ENCODE measurements around the gene TMEM143. TPM values are rescaled to one million over a fixed set of nuclear protein-coding genes. Genes with fewer than 3 reads are reported as not detected.

The TMEM143 gene
- total and polyA plus RNA-seq, 2 of the 8 experiments (the other 6 are each of a cell fraction or from before 2014, with no cell fraction given) = 14.2 to 19.1 TPM

DNA sequence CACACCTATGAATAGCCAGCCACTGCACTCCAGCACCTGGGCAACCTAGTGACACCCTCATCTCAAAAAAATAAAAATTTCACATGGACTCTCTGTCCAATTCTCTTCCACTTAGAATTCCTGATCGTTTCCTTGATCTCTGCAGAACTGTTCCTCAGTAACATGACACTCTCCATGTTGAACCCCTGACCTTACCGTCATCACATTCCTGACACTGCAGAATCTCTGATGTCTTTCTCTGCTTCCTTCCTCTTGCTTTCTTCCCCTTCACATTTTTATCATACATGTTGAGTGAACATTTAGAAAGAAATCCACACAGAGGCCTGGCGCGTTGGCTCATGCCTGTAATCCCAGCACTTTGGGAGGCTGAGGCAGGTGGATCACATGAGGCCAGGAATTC is 78.8 kb downstream of the TMEM143 start:
- Histone ChIP-seq H3K4me2 (ENCODE audit: insufficient read depth in 1 of 2, low read depth in 2 of 2, low read length in 2 of 2) (no peak overlapping the region), H3K79me1 (ENCODE audit: low read depth, low read length) (no peaks in the 10 kb centered on the region), H3K14ac (ENCODE audit: insufficient read length) (no peak overlapping the region), H3K4me1 (replicated peaks in 1 of 4; ENCODE audit: control insufficient read depth in 3 of 4, insufficient read depth in 4 of 4, low read length in 3 of 4) (peaks cover 0 to 3% (median 0%) of the 10 kb centered on the region in 4 experiments; a peak in 2 of 7 replicates), H2AK5ac (ENCODE audit: low read depth, low read length) (no peak overlapping the region), H3K23me2 (ENCODE audit: low read depth, low read length) (no peaks in the 10 kb centered on the region), H3K23ac (ENCODE audit: insufficient read length) (no peak overlapping the region), H3K79me2 (ENCODE audit: control insufficient read depth in 1 of 2, insufficient read depth in 2 of 2, low read length in 2 of 2) (no peaks in the 10 kb centered on the region), H4K20me1 (replicated peaks in 1 of 2; ENCODE audit: control insufficient read depth in 1 of 2, insufficient read depth in 2 of 2, low read length in 2 of 2) (peaks cover 0 to 3% of the 10 kb centered on the region in 2 experiments), H2BK5ac (ENCODE audit: low read depth, low read length) (no peak overlapping the region), H3K18ac (ENCODE audit: extremely low read depth, low read length) (no peak overlapping the region), H4K5ac (ENCODE audit: insufficient read length, low read depth, low read length) (no peak overlapping the region), H4K91ac (replicated peaks; ENCODE audit: insufficient read length, low read length) (no peak overlapping the region), H3K36me3 (ENCODE audit: control insufficient read depth in 2 of 4, insufficient read depth in 4 of 4, low read length in 3 of 4) (peaks cover 26 to 69% (median 55%) of the 10 kb centered on the region in 4 experiments), H3K4me3 (ENCODE audit: extremely low read depth in 1 of 4, insufficient read depth in 2 of 4, low read depth in 3 of 4, low read length in 4 of 4) (no peak overlapping the region), H2AFZ (ENCODE audit: low read length) (no peak overlapping the region), H3K27ac (ENCODE audit: low read depth, low read length) (no peak overlapping the region), H2BK120ac (replicated peaks; ENCODE audit: low read depth, low read length) (no peak overlapping the region), H4K8ac (ENCODE audit: extremely low read depth, insufficient read depth, low read length) (no peak overlapping the region), H2BK12ac (ENCODE audit: low read depth, low read length) (no peak overlapping the region), H2BK15ac (ENCODE audit: low read length) (no peak overlapping the region), H3K9ac (replicated peaks in 1 of 4; ENCODE audit: extremely low read depth in 1 of 4, low read depth in 3 of 4, low read length in 3 of 4) (no peak overlapping the region), H2BK20ac (ENCODE audit: low read length) (no peak overlapping the region), H3K4ac (replicated peaks; ENCODE audit: insufficient read length, low read depth, low read length) (no peak overlapping the region), H3K27me3 (replicated peaks in 1 of 4; ENCODE audit: control insufficient read depth in 3 of 4, extremely low read depth in 1 of 4, insufficient read depth in 3 of 4, low read length in 3 of 4) (no peaks in the 10 kb centered on the region), H3K9me3 (ENCODE audit: insufficient read depth in 2 of 2, low read depth in 1 of 2, low read length in 1 of 2) (peaks cover 0 to 4% of the 10 kb centered on the region in 2 experiments; a peak in 1 of 4 replicates), H3K56ac (replicated peaks; ENCODE audit: insufficient read length, low read depth, low read length) (no peak overlapping the region)
- 95% methylated on average over 4 of the region's 4 CpGs; no CpG with 5 or more reads in 1 of the 2 experiments for WGBS, 2 experiments (ENCODE audit: extremely low coverage in 1 of 2, insufficient coverage in 1 of 2, insufficient read length in 1 of 2, insufficient replicate concordance in 2 of 2, low coverage in 1 of 2, low lambda C conversion rate in 2 of 2, missing lambda C conversion rate in 1 of 2)
- no peak for DNase-seq (ENCODE audit: low read depth in 1 of 2, low spot score in 2 of 2)
- no peak for TF ChIP-seq KDM1A (IDR thresholded peaks at IDR 0.05; ENCODE audit: borderline replicate concordance, low read length)
- TF ChIP-seq YY1 (IDR thresholded peaks at IDR 0.05; ENCODE audit: low read depth, low read length) = no peak
- TF ChIP-seq KDM5A (IDR thresholded peaks at IDR 0.05; ENCODE audit: low read length) = no peak
- TF ChIP-seq SIX5 (IDR thresholded peaks at IDR 0.05; ENCODE audit: low read depth, low read length) = no peak
- TF ChIP-seq, protein P1, sequence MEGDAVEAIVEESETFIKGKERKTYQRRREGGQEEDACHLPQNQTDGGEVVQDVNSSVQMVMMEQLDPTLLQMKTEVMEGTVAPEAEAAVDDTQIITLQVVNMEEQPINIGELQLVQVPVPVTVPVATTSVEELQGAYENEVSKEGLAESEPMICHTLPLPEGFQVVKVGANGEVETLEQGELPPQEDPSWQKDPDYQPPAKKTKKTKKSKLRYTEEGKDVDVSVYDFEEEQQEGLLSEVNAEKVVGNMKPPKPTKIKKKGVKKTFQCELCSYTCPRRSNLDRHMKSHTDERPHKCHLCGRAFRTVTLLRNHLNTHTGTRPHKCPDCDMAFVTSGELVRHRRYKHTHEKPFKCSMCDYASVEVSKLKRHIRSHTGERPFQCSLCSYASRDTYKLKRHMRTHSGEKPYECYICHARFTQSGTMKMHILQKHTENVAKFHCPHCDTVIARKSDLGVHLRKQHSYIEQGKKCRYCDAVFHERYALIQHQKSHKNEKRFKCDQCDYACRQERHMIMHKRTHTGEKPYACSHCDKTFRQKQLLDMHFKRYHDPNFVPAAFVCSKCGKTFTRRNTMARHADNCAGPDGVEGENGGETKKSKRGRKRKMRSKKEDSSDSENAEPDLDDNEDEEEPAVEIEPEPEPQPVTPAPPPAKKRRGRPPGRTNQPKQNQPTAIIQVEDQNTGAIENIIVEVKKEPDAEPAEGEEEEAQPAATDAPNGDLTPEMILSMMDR (IDR thresholded peaks at IDR 0.05; ENCODE audit: control extremely low read depth in 1 of 3, insufficient read depth in 1 of 3, low read depth in 1 of 3, low read length in 3 of 3) = no peak
- CTCF ChIA-PET (ENCODE audit: partially characterized antibody) = interaction anchor here (0.6 to 12.4 kb wide), 5 partner anchors 12 to 1285 kb away, joined by 3 to 212 read pairs (median 3); partner anchors contain the start of gene ZNF114
- POLR2A ChIA-PET (ENCODE audit: partially characterized antibody) = interaction anchor here (2.6 kb wide), 1 partner anchor 12 kb away, joined by 12 read pairs; no protein-coding TSS in a partner anchor
- no peak for FAIRE-seq
